H1 (cell line): ENCODE results near the gene STAM. TPM values are rescaled to one million over a fixed set of nuclear protein-coding genes. Genes with fewer than 3 reads are reported as not detected.

ENCODE experiments used
- CTCF ChIA-PET: fragments of 300-600 bp; sonication (Branson Sonifier 250); formaldehyde crosslinking; loops from one replicate; lab custom pipeline; 2021; ENCODE audit not compliant: partially characterized antibody; lab: Charles Lee
- POLR2A ChIA-PET: fragments of 300-600 bp; sonication (Branson Sonifier 250); formaldehyde crosslinking; loops from one replicate; lab custom pipeline; 2021; ENCODE audit warnings: inconsistent platforms; ENCODE audit not compliant: partially characterized antibody; lab: Charles Lee
- DNase-seq, 2 experiments: peaks; one replicate each; pipeline versions ENCODE4 v3.0.0 to v3.0.0-alpha.2; 2010 to 2022; ENCODE audit warnings: low spot score in 2 of 2, low read depth in 1 of 2, mixed read lengths in 1 of 2
- FAIRE-seq: peaks from 2 replicates; lab custom pipeline; 2011; peaks lifted over from hg19 to GRCh38; lab: Jason Lieb, UNC
- H2AFZ ChIP-seq: 2 replicates; pipeline ENCODE4 v1.8.1; 2012; ENCODE audit warnings: low read length, inconsistent platforms
- H2AK5ac ChIP-seq: 2 replicates; pipeline ENCODE4 v1.6.1; 2013; ENCODE audit warnings: low read depth, low read length
- H2BK120ac ChIP-seq: replicated peaks from 2 replicates; pipeline ENCODE3; 2013; ENCODE audit warnings: low read depth, low read length, inconsistent platforms
- H2BK12ac ChIP-seq: 2 replicates; pipeline ENCODE4 v1.6.1; 2013; ENCODE audit warnings: low read depth, low read length
- H2BK15ac ChIP-seq: 2 replicates; pipeline ENCODE4 v1.6.1; 2013; ENCODE audit warnings: low read length
- H2BK20ac ChIP-seq: 2 replicates; pipeline ENCODE4 v1.6.1; 2013; ENCODE audit warnings: low read length
- H2BK5ac ChIP-seq: 2 replicates; pipeline ENCODE4 v1.6.1; 2013; ENCODE audit warnings: low read depth, low read length
- H3K14ac ChIP-seq: 2 replicates; pipeline ENCODE4 v1.6.1; 2013; ENCODE audit warnings: inconsistent platforms; ENCODE audit not compliant: insufficient read length
- H3K18ac ChIP-seq: 2 replicates; pipeline ENCODE4 v1.6.1; 2013; ENCODE audit warnings: low read length; ENCODE audit errors: extremely low read depth
- H3K23ac ChIP-seq: 2 replicates; pipeline ENCODE4 v1.6.1; 2013; ENCODE audit warnings: inconsistent platforms; ENCODE audit not compliant: insufficient read length
- H3K23me2 ChIP-seq: 2 replicates; pipeline ENCODE4 v1.6.1; 2013; ENCODE audit warnings: low read depth, low read length
- H3K27ac ChIP-seq: 2 replicates; pipeline ENCODE4 v1.6.1; 2011; ENCODE audit warnings: low read depth, low read length, inconsistent platforms
- H3K27me3 ChIP-seq, 4 experiments: replicated peaks in 1 of 4; 1 replicate in 1 of 4; 2 replicates in 3 of 4; pipeline versions ENCODE4 v1.6.1 to v1.8.1; 2011 to 2013; ENCODE audit warnings: low read length in 3 of 4, mild to moderate bottlenecking in 3 of 4, inconsistent platforms in 2 of 4, mixed read lengths in 2 of 4, moderate library complexity in 1 of 4; ENCODE audit not compliant: control insufficient read depth in 3 of 4, insufficient read depth in 3 of 4; ENCODE audit errors: extremely low read depth in 1 of 4
- H3K36me3 ChIP-seq, 4 experiments: 2 replicates each; pipeline versions ENCODE4 v1.6.1 to v1.8.1; 2011 to 2013; ENCODE audit warnings: mild to moderate bottlenecking in 4 of 4, low read length in 3 of 4, moderate library complexity in 2 of 4, control low read depth in 1 of 4, inconsistent platforms in 1 of 4; ENCODE audit not compliant: insufficient read depth in 4 of 4, control insufficient read depth in 2 of 4
- H3K4ac ChIP-seq: replicated peaks from 2 replicates; pipeline ENCODE3; 2013; ENCODE audit warnings: low read length, low read depth, mixed read lengths, inconsistent platforms; ENCODE audit not compliant: insufficient read length
- H3K4me1 ChIP-seq, 4 experiments: replicated peaks in 1 of 4; 1 replicate in 1 of 4; 2 replicates in 3 of 4; pipeline versions ENCODE4 v1.6.1 to v1.8.1; 2011 to 2013; ENCODE audit warnings: low read length in 3 of 4, inconsistent platforms in 2 of 4, mixed read lengths in 1 of 4; ENCODE audit not compliant: insufficient read depth in 4 of 4, control insufficient read depth in 3 of 4
- H3K4me2 ChIP-seq, 2 experiments: 2 replicates each; pipeline versions ENCODE4 v1.6.1 to v1.8.1; 2011 to 2013; ENCODE audit warnings: low read depth in 2 of 2, low read length in 2 of 2, control low read depth in 1 of 2, inconsistent platforms in 1 of 2, mild to moderate bottlenecking in 1 of 2; ENCODE audit not compliant: insufficient read depth in 1 of 2
- H3K4me3 ChIP-seq, 4 experiments: fragments of 200-600, 300-600 bp in 1 of 4; sonication (generic), shearing (Covaris generic), sonication (Bioruptor Twin) in 1 of 4; 2 replicates each; pipeline versions ENCODE4 v1.5.1 to v1.8.1; 2011 to 2016; ENCODE audit warnings: low read length in 4 of 4, low read depth in 3 of 4, control low read depth in 2 of 4, inconsistent platforms in 2 of 4, mild to moderate bottlenecking in 2 of 4, mixed read lengths in 1 of 4, moderate library complexity in 1 of 4; ENCODE audit not compliant: insufficient read depth in 2 of 4; ENCODE audit errors: extremely low read depth in 1 of 4
- H3K56ac ChIP-seq: replicated peaks from 2 replicates; pipeline ENCODE3; 2013; ENCODE audit warnings: low read depth, mild to moderate bottlenecking, mixed read lengths, low read length, inconsistent platforms; ENCODE audit not compliant: insufficient read length
- H3K79me1 ChIP-seq: 2 replicates; pipeline ENCODE4 v1.6.1; 2013; ENCODE audit warnings: low read depth, low read length, control low read depth
- H3K79me2 ChIP-seq, 2 experiments: 2 replicates each; pipeline versions ENCODE4 v1.6.1 to v1.8.1; 2012 to 2013; ENCODE audit warnings: low read length in 2 of 2, mild to moderate bottlenecking in 2 of 2, inconsistent platforms in 1 of 2; ENCODE audit not compliant: insufficient read depth in 2 of 2, control insufficient read depth in 1 of 2
- H3K9ac ChIP-seq, 4 experiments: replicated peaks in 1 of 4; 1 replicate in 1 of 4; 2 replicates in 3 of 4; pipeline versions ENCODE4 v1.6.1 to v1.8.1; 2011 to 2013; ENCODE audit warnings: low read depth in 3 of 4, low read length in 3 of 4, control low read depth in 2 of 4, mild to moderate bottlenecking in 2 of 4, moderate library complexity in 2 of 4, inconsistent platforms in 1 of 4; ENCODE audit errors: extremely low read depth in 1 of 4
- H3K9me3 ChIP-seq, 2 experiments: 2 replicates each; pipeline versions ENCODE4 v1.6.1 to v1.8.1; 2012 to 2013; ENCODE audit warnings: mild to moderate bottlenecking in 2 of 2, moderate library complexity in 2 of 2, control low read depth in 1 of 2, inconsistent platforms in 1 of 2, low read depth in 1 of 2, low read length in 1 of 2, mixed read lengths in 1 of 2; ENCODE audit not compliant: insufficient read depth in 2 of 2
- H4K20me1 ChIP-seq, 2 experiments: replicated peaks in 1 of 2; 2 replicates each; pipeline versions ENCODE3 to v1.8.1; 2011 to 2013; ENCODE audit warnings: inconsistent platforms in 2 of 2, low read length in 2 of 2, mild to moderate bottlenecking in 1 of 2; ENCODE audit not compliant: insufficient read depth in 2 of 2, control insufficient read depth in 1 of 2
- H4K5ac ChIP-seq: 2 replicates; pipeline ENCODE4 v1.6.1; 2013; ENCODE audit warnings: low read length, low read depth, mixed read lengths, inconsistent platforms; ENCODE audit not compliant: insufficient read length
- H4K8ac ChIP-seq: 2 replicates; pipeline ENCODE4 v1.8.0; 2013; ENCODE audit warnings: mild to moderate bottlenecking, moderate library complexity, low read length, inconsistent platforms; ENCODE audit not compliant: insufficient read depth; ENCODE audit errors: extremely low read depth
- H4K91ac ChIP-seq: replicated peaks from 2 replicates; pipeline ENCODE3; 2013; ENCODE audit warnings: low read length, mixed read lengths, inconsistent platforms; ENCODE audit not compliant: insufficient read length
- WGBS, 2 experiments: shearing (Covaris generic) in 1 of 2; methylation state at CpG; one replicate each; pipeline versions ENCODE4 v1.1.6 to v1.1.7; 2013 to 2015; ENCODE audit warnings: low lambda C conversion rate in 2 of 2, mixed read lengths in 2 of 2, inconsistent platforms in 1 of 2, low coverage in 1 of 2, missing lambda C conversion rate in 1 of 2; ENCODE audit not compliant: insufficient replicate concordance in 2 of 2, insufficient coverage in 1 of 2, insufficient read length in 1 of 2; ENCODE audit errors: extremely low coverage in 1 of 2, missing lambda C conversion rate in 1 of 2; 5-methylcytosine and 5-hydroxymethylcytosine counted together
- polyA plus RNA-seq, 7 experiments: library from polyadenylated mRNA; depleted of rRNA in 3 of 7; stranded (reverse) in 5 of 7; unstranded in 2 of 7; fragments of >200 nt in 5 of 7; fragments of 200-250 nt in 2 of 7; gene quantifications; 1 replicate in 5 of 7; 2 replicates in 1 of 7; 4 replicates in 1 of 7; pipeline versions ENCODE4 v1.2.1 to v1.2.3, GENCODE V29; 2011 to 2013; ENCODE audit warnings: missing spikeins in 2 of 7, mixed read lengths in 2 of 7
- total RNA-seq: library from RNA; stranded (reverse); fragmentation: NEBNext Ultra II Directional; extraction: Animal tissue kit (Norgen Biotek cat#: 25700); gene quantifications from 2 replicates; pipeline ENCODE4 v1.2.1, GENCODE V29; 2021

Gene STAM
- total and polyA plus RNA-seq, 2 of the 8 experiments (the other 6 are each of a cell fraction or from before 2014, with no cell fraction given), result 22.0 to 27.8 TPM

GRCh38 chr10:17649836-17650235 is 5.9 kb downstream of the STAM start:
- no peak overlapping the region for H3K56ac ChIP-seq
- peaks cover 0 to 13% (median 6%) of the 10 kb centered on the region in 4 experiments; a peak in 4 of 8 replicates for H3K36me3 ChIP-seq
- H4K20me1 ChIP-seq, result peaks cover 0 to 2% of the 10 kb centered on the region in 2 experiments
- no peak overlapping the region for H2AFZ ChIP-seq
- no peaks in the 10 kb centered on the region for H3K27me3 ChIP-seq
- no peak overlapping the region for H4K91ac ChIP-seq
- POLR2A ChIA-PET, result no interaction called here
- H3K9me3 ChIP-seq, result peaks cover 7 to 10% of the 10 kb centered on the region in 2 experiments; a peak in 3 of 4 replicates
- 97% methylated on average over 2 of the region's 2 CpGs; no CpG with 5 or more reads in 1 of the 2 experiments for WGBS, 2 experiments
- H2BK120ac ChIP-seq, result no peak overlapping the region
- H3K4me1 ChIP-seq, result peaks cover 6 to 13% (median 10%) of the 10 kb centered on the region in 4 experiments; a peak in 4 of 7 replicates
- no peak overlapping the region for H3K23ac ChIP-seq
- no peaks in the 10 kb centered on the region; the same call in 1 of the 2 replicates for H3K23me2 ChIP-seq
- no peak overlapping the region for H2BK20ac ChIP-seq
- H3K4ac ChIP-seq, result no peak overlapping the region
- H4K5ac ChIP-seq, result no peak overlapping the region
- no peak overlapping the region for H4K8ac ChIP-seq
- CTCF ChIA-PET, result no interaction called here
- H3K4me3 ChIP-seq, result no peak overlapping the region
- no peak overlapping the region for H2BK5ac ChIP-seq
- H3K14ac ChIP-seq, result no peak overlapping the region
- no peak overlapping the region for H3K27ac ChIP-seq
- H3K79me2 ChIP-seq, result peaks cover 25 to 95% of the 10 kb centered on the region in 2 experiments
- H3K4me2 ChIP-seq, result no peak overlapping the region
- H3K18ac ChIP-seq, result no peak overlapping the region
- H2AK5ac ChIP-seq, result no peak overlapping the region
- H3K9ac ChIP-seq, result no peak overlapping the region; a peak in 1 of 7 replicates
- DNase-seq (no peak), FAIRE-seq (no peak)
- H3K79me1 ChIP-seq, result peaks cover 2% of the 10 kb centered on the region
- H2BK12ac ChIP-seq, result no peak overlapping the region
- 0 out of 2 replicates have a peak overlapping the region, but pooled peaks have one; percentile 73 for H2BK15ac ChIP-seq
